HepG2 (cell line): ENCODE data around the gene ANKRD66. TPM values are rescaled to one million over a fixed set of nuclear protein-coding genes. Genes with fewer than 3 reads are reported as not detected.

Experiments used
- ATAC-seq: fragments of 200-7000 bp; cut with Tn5 transposase; 3 replicates; pipeline ENCODE4 v1.9.1; 2020; ENCODE audit warnings: mild to moderate bottlenecking, moderate library complexity
- BruUV-seq: library from RNA; stranded (reverse); fragments of 400-500 nt; replicated peaks from 2 replicates; lab custom pipeline; 2021; lab: Mats Ljungman, UMichigan
- CTCF ChIA-PET: fragments of 300-600 bp; formaldehyde crosslinking; extraction: SDS; loops from one replicate; lab custom pipeline; 2021; ENCODE audit warnings: low total read pairs, inconsistent platforms, low intra/inter-chr PET ratio; lab: Yijun Ruan, JAX
- POLR2A ChIA-PET: fragments of 350-600 bp; sonication (Branson Sonifier 250); formaldehyde crosslinking; loops from one replicate; lab custom pipeline; 2020; ENCODE audit warnings: antibody characterized with exemption, inconsistent platforms; lab: Yijun Ruan, JAX
- DNase-seq: peaks from one replicate; pipeline ENCODE4 v3.0.0-alpha.2; 2015; ENCODE audit warnings: low spot score
- FAIRE-seq: peaks from 3 replicates; lab custom pipeline; 2011; peaks lifted over from hg19 to GRCh38; lab: Jason Lieb, UNC
- H2AFZ ChIP-seq: one replicate; pipeline ENCODE4 v1.6.1; 2011; ENCODE audit warnings: low read length, inconsistent platforms
- H3K27ac ChIP-seq: fragments of 300-600 bp; 3 replicates; pipeline ENCODE4 v1.8.0; 2011; ENCODE audit warnings: mixed run types, mild to moderate bottlenecking, mixed read lengths, low read length, inconsistent platforms; ENCODE audit not compliant: insufficient read depth; ENCODE audit errors: extremely low read length
- H3K27me3 ChIP-seq, 2 experiments: fragments of 200-600 bp in 1 of 2; 2 replicates in 1 of 2; 3 replicates in 1 of 2; pipeline versions ENCODE4 v1.6.0 to v1.8.0; 2011; ENCODE audit warnings: low read length in 2 of 2, mild to moderate bottlenecking in 2 of 2, moderate library complexity in 2 of 2, inconsistent platforms in 1 of 2; ENCODE audit not compliant: insufficient read depth in 2 of 2, control insufficient read depth in 1 of 2
- H3K36me3 ChIP-seq, 2 experiments: fragments of 200-600 bp in 1 of 2; replicated peaks in 1 of 2; 2 replicates in 1 of 2; 3 replicates in 1 of 2; pipeline versions ENCODE4 v1.5.1 to v1.8.0; 2011; ENCODE audit warnings: low read length in 2 of 2, inconsistent platforms in 1 of 2; ENCODE audit not compliant: insufficient read depth in 2 of 2, control insufficient read depth in 1 of 2
- H3K4me1 ChIP-seq: 2 replicates; pipeline ENCODE4 v1.5.1; 2012; ENCODE audit warnings: low read length, inconsistent platforms; ENCODE audit not compliant: insufficient read depth
- H3K4me2 ChIP-seq: 2 replicates; pipeline ENCODE4 v1.6.0; 2011; ENCODE audit warnings: low read depth, low read length, inconsistent platforms
- H3K4me3 ChIP-seq, 3 experiments: fragments of 200-600 bp in 1 of 3; sonication (generic), shearing (Covaris generic) in 1 of 3; replicated peaks in 1 of 3; 2 replicates each; pipeline ENCODE4 v1.5.1; 2011 to 2016; ENCODE audit warnings: low read length in 3 of 3, inconsistent platforms in 2 of 3, low read depth in 2 of 3, mild to moderate bottlenecking in 2 of 3, control low read depth in 1 of 3, mixed read lengths in 1 of 3; ENCODE audit not compliant: insufficient read depth in 1 of 3
- H3K79me2 ChIP-seq: one replicate; pipeline ENCODE4 v1.6.1; 2011; ENCODE audit warnings: low read length, inconsistent platforms; ENCODE audit not compliant: insufficient read depth
- H3K9ac ChIP-seq: 2 replicates; pipeline ENCODE4 v1.6.0; 2011; ENCODE audit warnings: mild to moderate bottlenecking, low read depth, low read length, inconsistent platforms; ENCODE audit not compliant: insufficient read depth
- H3K9me3 ChIP-seq: 2 replicates; pipeline ENCODE4 v1.5.1; 2012; ENCODE audit warnings: mild to moderate bottlenecking, low read length
- H4K20me1 ChIP-seq: 2 replicates; pipeline ENCODE4 v1.6.0; 2011; ENCODE audit warnings: inconsistent platforms, mild to moderate bottlenecking, low read length, moderate library complexity; ENCODE audit not compliant: insufficient read depth
- CENPT ChIP-seq: sonication (generic); formaldehyde crosslinking; IDR thresholded peaks from 2 replicates; pipeline ENCODE4 v1.8.0; 2022; ENCODE audit warnings: low read depth, mild to moderate bottlenecking, moderate library complexity, missing genetic modification reagents
- MAFF ChIP-seq: IDR thresholded peaks from 2 replicates; pipeline ENCODE4 v1.6.1; 2011; ENCODE audit warnings: low read depth, low read length, improper control_type of control experiment
- MAFK ChIP-seq, 2 experiments: IDR thresholded peaks in 1 of 2; conservative IDR thresholded peaks in 1 of 2; 2 replicates each; pipeline ENCODE4 v1.6.1; 2011; ENCODE audit warnings: improper control_type of control experiment in 2 of 2, low read length in 2 of 2
- ZNF615 ChIP-seq: sonication (generic); formaldehyde crosslinking; IDR thresholded peaks from 2 replicates; pipeline ENCODE4 v1.5.0; 2020; ENCODE audit warnings: mild to moderate bottlenecking, missing genetic modification reagents, borderline replicate concordance
- ZNF703 ChIP-seq: sonication (generic); formaldehyde crosslinking; IDR thresholded peaks from 2 replicates; pipeline ENCODE4 v1.5.1; 2020; ENCODE audit warnings: missing genetic modification reagents, mild to moderate bottlenecking, moderate library complexity, borderline replicate concordance
- WGBS: methylation state at CpG from one replicate; pipeline ENCODE4 v1.1.6; 2017; ENCODE audit warnings: low lambda C conversion rate; 5-methylcytosine and 5-hydroxymethylcytosine counted together
- in situ Hi-C: cut with HindIII; loops from 2 replicates; pipeline ENCODE4 v1.10.0; 2017; ENCODE audit warnings: low pct_unique_long_range_greater_than_20kb; ENCODE audit not compliant: extremely low pct_ligation_motif_present
- intact Hi-C: fragments of 100-400 bp; cut with micrococcal nuclease; formaldehyde crosslinking; loops from one replicate; pipeline ENCODE4 v1.10.0; 2022; ENCODE audit not compliant: unreplicated experiment
- polyA plus RNA-seq, 8 experiments: library from polyadenylated mRNA; depleted of rRNA in 3 of 8; stranded (reverse) in 7 of 8; unstranded in 1 of 8; fragments of >200 nt; fragmentation: Illumina TruSeq in 4 of 8; extraction: Trizol in 4 of 8; gene quantifications; 2 replicates each; pipeline versions ENCODE4 v1.2.1 to v1.2.3, GENCODE V29; 2011 to 2016; ENCODE audit warnings: low read depth in 4 of 8, missing spikeins in 1 of 8, mixed read lengths in 1 of 8; ENCODE audit not compliant: insufficient read depth in 1 of 8
- total RNA-seq, 5 experiments: library from RNA; depleted of rRNA; stranded (reverse); fragments of >200 nt; fragmentation: Illumina TruSeq; extraction: Trizol; gene quantifications; 2 replicates each; pipeline ENCODE4 v1.2.3, GENCODE V29; 2016; ENCODE audit warnings: low read depth in 1 of 5

ANKRD66 gene
- total and polyA plus RNA-seq, 2 of the 13 experiments (the other 11 are each of a cell fraction or from before 2014, with no cell fraction given) = not detected

DNA sequence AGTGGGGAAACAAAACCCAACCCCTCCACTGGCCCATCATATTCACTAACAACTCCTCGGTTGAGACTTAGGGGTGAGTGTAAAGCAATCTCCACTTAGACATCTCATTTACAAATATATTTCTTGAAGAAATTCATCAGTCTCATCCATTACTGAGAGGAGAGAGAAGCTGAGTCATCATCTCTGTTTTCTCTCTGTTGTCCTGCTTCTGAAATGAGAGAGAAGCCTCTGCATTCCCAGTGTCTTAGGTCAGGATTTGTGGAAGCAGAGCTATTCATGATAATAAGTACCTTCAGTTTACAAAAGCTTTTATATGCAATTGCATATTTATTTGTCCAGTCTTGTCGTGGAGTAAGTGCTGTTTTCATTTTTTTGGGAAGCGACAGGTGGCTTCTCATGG lies 47.3 kb downstream of the ANKRD66 start:
- Histone ChIP-seq H3K79me2 (no peaks in the 10 kb centered on the region), H3K36me3 (no peaks in the 10 kb centered on the region), H3K9ac (no peak overlapping the region)
- no peak for FAIRE-seq
- POLR2A ChIA-PET = no interaction called here
- in situ Hi-C loops = no loop called here
- TF ChIP-seq CENPT (CRISPR knock-in tag) (no peak), MAFF (peak; percentile 61), MAFK (conservative IDR thresholded peaks at IDR 0.05 in 1 of 2, IDR thresholded peaks at IDR 0.05 in 1 of 2; ENCODE audit: low read length in 2 of 2) (peak; percentile 75 to 78), ZNF615 (CRISPR knock-in tag) (no peak)
- TF ChIP-seq, all 625 proteins: peak for 2
- Histone ChIP-seq H3K9me3 (no peaks in the 10 kb centered on the region), H3K4me2 (no peak overlapping the region), H3K4me1 (peaks cover 23% of the 10 kb centered on the region), H4K20me1 (no peaks in the 10 kb centered on the region), H2AFZ (no peak overlapping the region), H3K4me3 (no peak overlapping the region), H3K27me3 (no peaks in the 10 kb centered on the region), H3K27ac (no peak overlapping the region)
- CTCF ChIA-PET = no interaction called here
- ATAC-seq (no peak), DNase-seq (no peak)
- no TSS peak for BruUV-seq
- WGBS = 48% methylated on average over 3 of the region's 3 CpGs
- intact Hi-C loops = no loop called here

DNA sequence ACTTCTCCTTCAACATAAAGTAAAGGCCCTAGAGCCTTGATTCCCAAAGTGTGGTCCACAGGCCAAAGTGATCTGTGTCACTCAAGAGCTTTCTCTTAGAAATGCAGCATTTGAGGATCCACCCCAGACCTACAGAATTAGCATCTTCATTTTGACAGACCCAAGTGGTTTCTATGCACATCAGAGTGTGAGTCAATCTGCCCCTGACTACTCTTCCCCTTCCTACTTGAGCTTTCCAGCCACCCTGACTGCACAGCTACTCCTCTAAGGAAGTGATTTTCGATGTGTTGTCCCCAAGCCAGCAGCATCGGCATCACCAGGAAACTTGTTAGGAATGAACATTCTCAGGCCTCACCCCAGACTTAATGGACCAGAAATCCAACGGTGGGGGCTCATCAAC lies 49.1 kb downstream of the ANKRD66 start:
- no TSS peak for BruUV-seq
- H3K27ac ChIP-seq = no peak overlapping the region
- H3K4me1 ChIP-seq = peaks cover 8% of the 10 kb centered on the region
- WGBS = 41% methylated on average over 3 of the region's 3 CpGs
- H2AFZ ChIP-seq = no peak overlapping the region
- ATAC-seq (no peak), FAIRE-seq (no peak), DNase-seq (no peak)
- no peaks in the 10 kb centered on the region for H4K20me1 ChIP-seq
- no peaks in the 10 kb centered on the region for H3K9me3 ChIP-seq
- ChIA-PET CTCF (no interaction called here), POLR2A (no interaction called here)
- no peaks in the 10 kb centered on the region for H3K36me3 ChIP-seq
- in situ Hi-C loops (no loop called here), intact Hi-C loops (no loop called here)
- H3K4me2 ChIP-seq = no peak overlapping the region
- no peak overlapping the region for H3K4me3 ChIP-seq
- H3K79me2 ChIP-seq = no peaks in the 10 kb centered on the region
- H3K9ac ChIP-seq = no peak overlapping the region
- no peaks in the 10 kb centered on the region for H3K27me3 ChIP-seq
- no peak for TF ChIP-seq ZNF703 (CRISPR knock-in tag)
